ENCODE measurements around the gene ADAT3.
A peak's percentile ranks its signal among the peaks of the same experiment; 100 is the strongest.

The ADAT3 gene

GRCh38 chr19:1912760-1913505 lies 7.7 kb downstream of the ADAT3 start:
- no peak for DNase-seq (ENCODE audit: low spot score)

- DNase-seq (ENCODE audit: low spot score) = no peak
These were observed 8.8 kb downstream of the ADAT3 start for GRCh38 chr19:1913781-1914577.

GRCh38 chr19:1914826-1915341 lies 9.7 kb downstream of the ADAT3 start:
- DNase-seq (ENCODE audit: low spot score) = no peak

GRCh38 chr19:1917146-1917545 lies 11.9 kb downstream of the ADAT3 start:
- DNase-seq (ENCODE audit: low spot score) = no peak

GRCh38 chr19:1917926-1918325 lies 12.7 kb downstream of the ADAT3 start:
- no peak for DNase-seq (ENCODE audit: low spot score)

GRCh38 chr19:1918975-1919374 lies 13.8 kb downstream of the ADAT3 start:
- DNase-seq (ENCODE audit: low spot score) = no peak

- no peak for DNase-seq (ENCODE audit: low spot score)
These were observed 15.4 kb downstream of the ADAT3 start for GRCh38 chr19:1920644-1921043.

- no peak for DNase-seq (ENCODE audit: low spot score)
These were observed 16.1 kb downstream of the ADAT3 start for GRCh38 chr19:1921326-1921725.

GRCh38 chr19:1921825-1922224 lies 16.6 kb downstream of the ADAT3 start:
- DNase-seq (ENCODE audit: low spot score) = no peak

- DNase-seq (ENCODE audit: low spot score) = no peak
These were observed 17.6 kb downstream of the ADAT3 start for GRCh38 chr19:1922803-1923202.

- no peak for DNase-seq (ENCODE audit: low spot score)
These were observed 18.1 kb downstream of the ADAT3 start for GRCh38 chr19:1923319-1923718.

GRCh38 chr19:1924320-1924961 lies 19.2 kb downstream of the ADAT3 start:
- DNase-seq (ENCODE audit: low spot score) = no peak

GRCh38 chr19:1925544-1925943 lies 20.3 kb downstream of the ADAT3 start:
- no peak for DNase-seq (ENCODE audit: low spot score)

- peak; percentile 76 for DNase-seq (ENCODE audit: low spot score)
These were observed 24.0 kb downstream of the ADAT3 start for GRCh38 chr19:1929021-1929742.

- no peak for DNase-seq (ENCODE audit: low spot score)
These were observed 26.2 kb downstream of the ADAT3 start for GRCh38 chr19:1931445-1931844.

GRCh38 chr19:1932395-1932794 lies 27.2 kb downstream of the ADAT3 start:
- DNase-seq (ENCODE audit: low spot score) = no peak

- DNase-seq (ENCODE audit: low spot score) = no peak
These were observed 28.0 kb downstream of the ADAT3 start for GRCh38 chr19:1933244-1933643.

- DNase-seq (ENCODE audit: low spot score) = no peak
These were observed 28.7 kb downstream of the ADAT3 start for GRCh38 chr19:1933942-1934341.

GRCh38 chr19:1935484-1936208 lies 30.4 kb downstream of the ADAT3 start:
- peak; percentile 46 for DNase-seq (ENCODE audit: low spot score)

- no peak for DNase-seq (ENCODE audit: low spot score)
These were observed 31.2 kb downstream of the ADAT3 start for GRCh38 chr19:1936430-1936829.

GRCh38 chr19:1936916-1937610 lies 31.9 kb downstream of the ADAT3 start:
- no peak for DNase-seq (ENCODE audit: low spot score)

Measured in kidney capillary endothelial cell (primary cell).